Coronary artery (tissue), 2 donors: Measurements from ENCODE around the gene PDRG1.

ENCODE experiments used
- DNase-seq: peaks from one replicate; pipeline ENCODE4 v3.0.0-alpha.2; 2017; ENCODE audit warnings: low spot score
- H3K27ac ChIP-seq, 2 donors: fragments of 200-600 bp; sonication (generic); one replicate each; pipeline ENCODE4 v1.5.1; 2016 to 2019
- H3K4me3 ChIP-seq: fragments of 200-600 bp; sonication (generic); 2 replicates; pipeline ENCODE4 v1.5.1; 2016; ENCODE audit warnings: mild to moderate bottlenecking, moderate library complexity
- TF ChIP-seq, protein P1 (sequence below): fragments of 200-600 bp; sonication (generic); IDR thresholded peaks from one replicate; pipeline ENCODE4 v1.5.1; 2019; ENCODE audit warnings: antibody characterized with exemption

Gene PDRG1

DNA sequence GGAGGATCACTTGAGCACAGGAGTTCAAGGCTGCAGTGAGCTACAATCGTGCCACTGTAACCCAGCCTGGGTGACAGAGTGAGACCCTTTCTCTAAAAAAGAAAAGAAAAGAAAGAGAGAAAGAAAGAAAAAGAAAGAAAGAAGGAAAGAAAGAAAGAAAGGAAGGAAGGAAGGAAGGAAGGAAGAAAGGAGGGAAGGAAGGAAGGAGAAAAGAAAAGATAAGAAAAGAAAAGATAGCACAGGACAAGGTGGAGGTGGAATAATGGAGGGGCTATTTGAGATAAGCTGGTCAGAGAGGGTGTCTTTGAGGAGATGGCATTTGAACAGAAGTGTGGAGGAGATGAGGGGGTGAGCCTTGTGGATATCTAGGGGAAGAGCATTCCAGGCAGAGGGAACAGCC, 2.7 kb upstream of the PDRG1 start:
- no peak overlapping the region for H3K4me3 ChIP-seq
- no peak overlapping the region for H3K27ac ChIP-seq
- DNase-seq: no peak
- TF ChIP-seq, protein P1, sequence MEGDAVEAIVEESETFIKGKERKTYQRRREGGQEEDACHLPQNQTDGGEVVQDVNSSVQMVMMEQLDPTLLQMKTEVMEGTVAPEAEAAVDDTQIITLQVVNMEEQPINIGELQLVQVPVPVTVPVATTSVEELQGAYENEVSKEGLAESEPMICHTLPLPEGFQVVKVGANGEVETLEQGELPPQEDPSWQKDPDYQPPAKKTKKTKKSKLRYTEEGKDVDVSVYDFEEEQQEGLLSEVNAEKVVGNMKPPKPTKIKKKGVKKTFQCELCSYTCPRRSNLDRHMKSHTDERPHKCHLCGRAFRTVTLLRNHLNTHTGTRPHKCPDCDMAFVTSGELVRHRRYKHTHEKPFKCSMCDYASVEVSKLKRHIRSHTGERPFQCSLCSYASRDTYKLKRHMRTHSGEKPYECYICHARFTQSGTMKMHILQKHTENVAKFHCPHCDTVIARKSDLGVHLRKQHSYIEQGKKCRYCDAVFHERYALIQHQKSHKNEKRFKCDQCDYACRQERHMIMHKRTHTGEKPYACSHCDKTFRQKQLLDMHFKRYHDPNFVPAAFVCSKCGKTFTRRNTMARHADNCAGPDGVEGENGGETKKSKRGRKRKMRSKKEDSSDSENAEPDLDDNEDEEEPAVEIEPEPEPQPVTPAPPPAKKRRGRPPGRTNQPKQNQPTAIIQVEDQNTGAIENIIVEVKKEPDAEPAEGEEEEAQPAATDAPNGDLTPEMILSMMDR: no peak

DNA sequence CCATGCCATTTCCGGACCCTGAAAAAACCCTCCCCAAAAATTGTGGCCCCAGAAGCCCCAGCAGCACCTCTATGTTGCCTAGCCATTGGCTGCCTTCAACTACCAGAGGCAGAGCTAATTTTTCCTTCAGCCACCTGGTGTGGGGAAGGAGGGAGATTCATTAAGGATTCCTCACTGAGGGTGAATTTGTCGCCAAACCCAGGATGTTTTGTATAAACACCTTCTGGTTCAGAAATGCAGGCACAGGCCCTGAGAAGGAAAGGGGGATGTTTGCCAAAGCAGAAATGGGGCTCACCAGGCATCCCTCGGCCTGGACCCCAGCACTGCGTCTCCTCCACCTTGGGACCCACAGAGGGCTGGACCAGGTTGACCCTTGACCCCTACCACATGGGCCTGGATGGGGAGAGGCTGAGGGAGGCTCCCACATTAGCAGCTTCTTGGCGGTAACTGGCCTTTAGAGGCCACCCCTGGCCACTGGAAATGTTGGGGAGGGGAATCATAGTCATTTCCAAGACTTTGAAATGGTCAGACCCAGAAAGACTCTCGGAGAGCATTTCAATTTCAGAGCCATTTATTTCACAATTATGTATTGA, 1.8 kb upstream of the PDRG1 start:
- TF ChIP-seq, protein P1: no peak
- Histone ChIP-seq H3K27ac (no peak overlapping the region), H3K4me3 (no peak overlapping the region)
- DNase-seq: no peak

DNA sequence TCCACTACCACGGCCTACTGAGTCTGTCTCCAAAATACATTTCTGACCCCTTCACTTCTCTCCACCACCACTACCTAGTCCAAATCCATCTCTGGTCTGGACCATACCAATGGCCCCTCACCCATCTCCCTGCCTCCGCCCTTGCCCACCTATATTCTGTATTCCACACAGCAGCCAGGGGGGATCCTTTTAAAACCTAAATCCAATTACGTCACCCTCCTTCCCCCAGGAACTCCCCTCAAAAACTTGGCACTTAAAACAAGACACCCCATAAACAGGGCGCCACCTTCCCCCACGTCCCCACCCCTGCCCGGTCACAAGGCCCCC, 680 bp downstream of the PDRG1 start:
- no peak for DNase-seq
- Histone ChIP-seq H3K27ac (peak overlapping the region; percentile 82 to 84), H3K4me3 (peak overlapping the region; percentile 95)
- TF ChIP-seq, protein P1: no peak

DNA sequence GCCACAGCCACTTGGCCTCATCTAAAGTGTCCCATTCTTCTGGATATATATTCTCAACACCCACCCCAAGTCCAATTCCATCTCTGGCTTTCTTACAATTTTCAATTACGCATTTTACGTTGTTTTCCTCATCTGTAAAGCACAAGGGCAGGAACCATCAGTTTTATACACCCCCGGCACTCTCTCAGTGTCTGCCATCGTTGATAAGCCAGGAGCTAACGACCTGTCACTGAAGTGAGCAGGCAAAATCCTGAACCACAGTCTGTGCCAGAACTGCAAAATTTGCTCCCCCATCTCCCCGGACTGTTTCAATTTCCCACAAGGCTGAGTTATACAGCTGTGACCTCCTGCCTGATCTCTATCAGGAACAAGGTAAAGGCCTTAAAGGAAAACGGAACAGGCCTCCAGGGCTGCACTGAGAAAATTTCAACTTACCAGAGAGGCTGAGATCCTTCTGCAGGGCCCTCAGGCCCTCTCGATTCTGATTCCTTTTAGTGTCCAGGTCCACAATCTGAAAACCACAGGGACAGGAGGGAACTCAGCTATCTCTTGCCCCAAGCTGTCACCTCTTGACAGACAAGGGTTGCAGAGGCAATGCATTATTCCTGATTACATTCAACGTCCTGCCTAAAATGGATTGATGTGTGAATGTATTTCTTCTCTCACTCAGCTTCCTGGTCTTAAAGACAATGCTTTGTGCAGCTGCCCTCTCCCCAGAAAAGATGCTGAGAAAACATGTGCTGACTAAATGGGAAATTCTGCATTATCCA, 1.8 kb downstream of the PDRG1 start:
- DNase-seq: no peak
- Histone ChIP-seq H3K4me3 (peak overlapping the region; percentile 95), H3K27ac (no peak overlapping the region)
- TF ChIP-seq, protein P1: no peak

DNA sequence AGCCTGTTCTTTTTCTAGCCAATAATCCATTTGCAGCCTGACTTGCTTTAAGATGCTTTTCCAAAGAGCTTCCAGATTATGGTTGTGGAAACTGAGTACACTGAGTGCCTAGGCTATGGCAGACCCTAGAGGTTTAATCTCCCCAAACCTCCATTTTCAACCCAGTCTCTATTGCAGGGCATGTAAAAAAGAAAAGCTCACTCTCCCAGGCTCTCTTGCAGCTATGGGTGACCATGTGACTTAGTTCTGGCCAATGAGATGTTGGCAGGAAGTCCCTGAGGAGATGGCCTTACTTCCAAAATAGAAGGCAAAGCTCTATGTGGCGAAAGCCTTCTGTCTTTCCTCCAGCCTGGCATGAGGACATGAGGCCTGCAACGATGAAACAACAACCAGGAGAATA, 3.8 kb downstream of the PDRG1 start:
- Histone ChIP-seq H3K4me3 (no peak overlapping the region), H3K27ac (no peak overlapping the region)
- TF ChIP-seq, protein P1: no peak
- no peak for DNase-seq

DNA sequence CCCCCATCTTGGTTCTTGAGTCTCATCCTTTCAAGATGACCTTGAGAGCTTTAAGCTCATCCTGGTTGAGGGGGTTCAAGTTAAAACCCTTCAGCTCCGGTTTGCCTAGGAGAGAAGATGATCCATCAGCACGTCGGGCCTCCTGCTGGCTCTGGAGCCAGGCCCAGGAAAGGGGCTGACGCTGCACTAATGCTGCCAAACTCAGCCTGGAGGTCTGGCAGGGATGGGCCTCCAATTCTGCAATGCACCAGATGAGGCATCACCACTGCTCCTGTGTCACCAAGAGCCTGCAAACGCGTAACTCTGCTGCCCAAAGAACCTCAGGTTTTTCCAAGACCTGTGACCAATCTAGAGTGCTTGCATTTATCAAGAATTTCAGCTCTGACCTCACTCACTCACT, 6.1 kb downstream of the PDRG1 start:
- no peak for DNase-seq
- no peak overlapping the region for H3K4me3 ChIP-seq
- no peak overlapping the region for H3K27ac ChIP-seq
- TF ChIP-seq, protein P1: no peak

DNA sequence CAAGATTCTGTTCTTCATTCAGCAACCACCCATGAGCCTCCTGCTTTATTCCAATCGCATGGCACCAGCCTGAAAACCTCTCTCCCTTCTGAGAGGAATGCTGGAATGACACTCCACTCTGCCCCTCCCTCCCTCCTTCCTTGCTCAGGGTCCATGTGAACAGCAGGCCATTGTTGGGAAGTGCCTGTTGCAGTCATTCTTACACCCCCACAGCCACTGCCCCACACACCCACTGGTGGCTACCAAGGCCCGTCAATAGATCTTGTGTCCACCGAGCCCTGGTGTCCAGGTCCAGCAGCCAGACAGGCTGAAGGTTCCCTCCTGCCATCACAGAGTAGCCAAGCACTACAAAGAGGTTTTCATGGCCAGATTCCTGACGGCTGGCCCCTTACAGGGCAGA, 6.5 kb downstream of the PDRG1 start:
- Histone ChIP-seq H3K27ac (no peak overlapping the region), H3K4me3 (no peak overlapping the region)
- TF ChIP-seq, protein P1: no peak
- no peak for DNase-seq
